ENCODE results near the gene AFAP1L2.

Gene AFAP1L2

GRCh38 chr10:114257498-114257897 is 146.8 kb downstream of the AFAP1L2 start:
- no peak for DNase-seq (ENCODE audit: low read depth)
- TF ChIP-seq, protein P1, sequence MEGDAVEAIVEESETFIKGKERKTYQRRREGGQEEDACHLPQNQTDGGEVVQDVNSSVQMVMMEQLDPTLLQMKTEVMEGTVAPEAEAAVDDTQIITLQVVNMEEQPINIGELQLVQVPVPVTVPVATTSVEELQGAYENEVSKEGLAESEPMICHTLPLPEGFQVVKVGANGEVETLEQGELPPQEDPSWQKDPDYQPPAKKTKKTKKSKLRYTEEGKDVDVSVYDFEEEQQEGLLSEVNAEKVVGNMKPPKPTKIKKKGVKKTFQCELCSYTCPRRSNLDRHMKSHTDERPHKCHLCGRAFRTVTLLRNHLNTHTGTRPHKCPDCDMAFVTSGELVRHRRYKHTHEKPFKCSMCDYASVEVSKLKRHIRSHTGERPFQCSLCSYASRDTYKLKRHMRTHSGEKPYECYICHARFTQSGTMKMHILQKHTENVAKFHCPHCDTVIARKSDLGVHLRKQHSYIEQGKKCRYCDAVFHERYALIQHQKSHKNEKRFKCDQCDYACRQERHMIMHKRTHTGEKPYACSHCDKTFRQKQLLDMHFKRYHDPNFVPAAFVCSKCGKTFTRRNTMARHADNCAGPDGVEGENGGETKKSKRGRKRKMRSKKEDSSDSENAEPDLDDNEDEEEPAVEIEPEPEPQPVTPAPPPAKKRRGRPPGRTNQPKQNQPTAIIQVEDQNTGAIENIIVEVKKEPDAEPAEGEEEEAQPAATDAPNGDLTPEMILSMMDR (IDR thresholded peaks at IDR 0.05; ENCODE audit: low read depth, low read length, missing control alignments) = no peak
- H3K4me3 ChIP-seq (ENCODE audit: low read depth, low read length) = no peak overlapping the region

GRCh38 chr10:114256822-114257221 is 147.5 kb downstream of the AFAP1L2 start:
- DNase-seq (ENCODE audit: low read depth) = no peak
- TF ChIP-seq, protein P1 (IDR thresholded peaks at IDR 0.05; ENCODE audit: low read depth, low read length, missing control alignments) = no peak
- H3K4me3 ChIP-seq (ENCODE audit: low read depth, low read length) = no peak overlapping the region

GRCh38 chr10:114256008-114256765 is 148.1 kb downstream of the AFAP1L2 start:
- TF ChIP-seq, protein P1 (IDR thresholded peaks at IDR 0.05; ENCODE audit: low read depth, low read length, missing control alignments) = no peak
- DNase-seq (ENCODE audit: low read depth) = no peak
- H3K4me3 ChIP-seq (ENCODE audit: low read depth, low read length) = no peak overlapping the region

DNA sequence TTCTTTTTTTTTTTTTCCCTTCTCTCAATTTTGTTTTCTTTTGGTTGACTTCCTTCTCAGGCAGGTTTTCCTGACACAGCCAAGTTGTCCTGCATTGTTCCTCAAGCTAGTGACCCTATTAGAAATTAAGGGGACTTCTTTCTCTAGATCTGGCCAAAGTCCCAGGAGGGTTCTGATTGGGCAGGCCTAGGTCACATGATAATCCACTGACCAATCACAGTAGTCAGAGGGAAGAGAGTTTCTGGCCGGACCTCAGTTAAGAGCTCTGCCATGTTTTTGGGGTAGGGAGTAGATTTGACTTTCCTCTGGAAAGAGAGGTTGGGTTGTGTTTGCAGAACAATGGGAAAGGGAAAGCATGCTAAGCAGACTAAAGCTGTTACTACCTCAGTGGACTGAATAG is 149.1 kb downstream of the AFAP1L2 start:
- TF ChIP-seq, protein P1 (IDR thresholded peaks at IDR 0.05; ENCODE audit: low read depth, low read length, missing control alignments) = no peak
- no peak overlapping the region for H3K4me3 ChIP-seq (ENCODE audit: low read depth, low read length)
- DNase-seq (ENCODE audit: low read depth) = no peak

DNA sequence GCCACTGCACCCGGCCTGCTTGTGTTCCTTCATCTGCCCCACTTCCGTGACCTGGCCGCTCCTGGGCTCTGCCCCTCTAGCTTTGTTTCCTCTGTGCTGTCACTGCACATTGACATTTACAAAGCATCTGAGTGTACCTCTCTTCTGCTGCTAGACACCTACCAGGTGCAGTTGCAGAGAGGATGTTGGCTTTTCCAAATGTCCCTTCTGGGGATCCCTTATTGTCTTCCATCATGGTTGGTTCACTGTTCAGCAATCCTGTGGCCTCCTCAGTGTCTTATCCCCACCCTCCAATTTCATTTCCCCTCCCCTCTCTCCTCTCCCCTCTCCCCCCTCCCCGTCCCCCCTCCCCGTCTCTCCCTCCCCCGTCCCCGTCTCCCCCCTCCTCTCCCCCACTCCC is 151.4 kb downstream of the AFAP1L2 start:
- DNase-seq (ENCODE audit: low read depth) = no peak
- TF ChIP-seq, protein P1 (IDR thresholded peaks at IDR 0.05; ENCODE audit: low read depth, low read length, missing control alignments) = no peak
- no peak overlapping the region for H3K4me3 ChIP-seq (ENCODE audit: low read depth, low read length)

DNA sequence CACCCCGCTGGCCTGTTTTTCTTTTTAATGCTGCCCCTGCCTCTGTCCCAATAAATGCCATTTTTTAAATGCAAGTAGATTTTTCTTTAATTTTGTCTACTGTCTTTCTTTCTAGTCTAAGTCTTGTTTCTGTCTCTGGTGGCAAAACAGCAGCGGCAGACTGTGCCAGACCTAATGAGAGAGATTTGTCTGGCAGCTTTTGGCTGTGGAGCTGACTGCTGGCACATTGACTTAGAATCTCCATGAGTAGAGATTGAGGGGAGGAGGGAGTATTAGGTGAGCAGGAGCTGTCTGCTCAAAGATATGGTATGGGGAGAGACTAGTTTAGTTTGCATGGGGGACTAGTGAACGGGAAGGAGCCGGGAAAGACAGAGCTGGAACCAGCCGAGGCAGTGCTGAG is 152.2 kb downstream of the AFAP1L2 start:
- TF ChIP-seq, protein P1 (IDR thresholded peaks at IDR 0.05; ENCODE audit: low read depth, low read length, missing control alignments) = no peak
- H3K4me3 ChIP-seq (ENCODE audit: low read depth, low read length) = no peak overlapping the region
- no peak for DNase-seq (ENCODE audit: low read depth)

DNA sequence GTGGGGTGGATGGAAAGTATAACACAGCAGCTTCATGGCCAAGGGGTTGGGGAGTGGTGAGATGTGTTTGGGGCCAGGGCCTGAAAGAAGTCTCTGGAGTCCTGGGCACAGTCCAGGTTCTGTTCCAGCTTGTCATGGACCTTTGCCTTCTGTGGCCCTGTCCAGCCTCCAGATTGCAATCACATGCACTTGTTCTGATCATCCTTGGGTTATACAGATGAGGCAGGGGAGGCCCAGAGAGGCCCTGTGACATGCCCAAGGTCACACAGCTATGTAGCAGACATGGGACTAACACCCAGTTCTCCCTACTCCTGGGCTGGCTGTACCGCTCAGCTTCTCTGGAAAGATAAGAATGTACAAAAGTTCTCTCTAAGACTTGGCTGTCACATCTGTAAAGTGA is 153.6 kb downstream of the AFAP1L2 start:
- DNase-seq (ENCODE audit: low read depth) = no peak
- TF ChIP-seq, protein P1 (IDR thresholded peaks at IDR 0.05; ENCODE audit: low read depth, low read length, missing control alignments) = no peak
- H3K4me3 ChIP-seq (ENCODE audit: low read depth, low read length) = no peak overlapping the region

Measured in GM12864 (cell line).